Muscle of leg (tissue), 11 donors: Measurements from ENCODE around the gene BIN2. TPM values are rescaled to one million over a fixed set of nuclear protein-coding genes. Genes with fewer than 3 reads are reported as not detected.

Source experiments
- DNase-seq: peaks from one replicate; pipeline ENCODE4 v3.0.0; 2013
- H3K27ac ChIP-seq: one replicate; pipeline ENCODE4 v1.5.1; 2013; ENCODE audit warnings: mild to moderate bottlenecking, low read length, control low read depth
- H3K27me3 ChIP-seq: one replicate; pipeline ENCODE4 v1.6.1; 2013; ENCODE audit warnings: low read length; ENCODE audit not compliant: control insufficient read depth, insufficient read depth
- H3K36me3 ChIP-seq: one replicate; pipeline ENCODE4 v1.6.1; 2013; ENCODE audit warnings: low read length; ENCODE audit not compliant: control insufficient read depth, insufficient read depth
- H3K4me1 ChIP-seq: one replicate; pipeline ENCODE4 v1.6.1; 2013; ENCODE audit warnings: low read length; ENCODE audit not compliant: control insufficient read depth, insufficient read depth
- H3K4me3 ChIP-seq: one replicate; pipeline ENCODE4 v1.5.1; 2013; ENCODE audit warnings: low read length, control low read depth
- H3K9me3 ChIP-seq: replicated peaks from 2 replicates; pipeline ENCODE4 v1.6.1; 2013; ENCODE audit warnings: low read depth, low read length; ENCODE audit not compliant: control insufficient read depth
- WGBS: methylation state at CpG from one replicate; pipeline ENCODE4 v1.1.5; 2013; ENCODE audit warnings: missing lambda C conversion rate; ENCODE audit not compliant: insufficient coverage; 5-methylcytosine and 5-hydroxymethylcytosine counted together
- polyA plus RNA-seq, 8 donors: library from polyadenylated mRNA; unstranded; fragments of 120-200 nt; gene quantifications; one replicate each; pipeline versions ENCODE4 v1.2.1 to v1.2.3, GENCODE V29; 2013; ENCODE audit warnings: inconsistent platforms in 1 of 8, low replicate concordance in 1 of 8; ENCODE audit not compliant: insufficient read length in 8 of 8, insufficient read depth in 1 of 8
- total RNA-seq: library from RNA; stranded (reverse); fragments of 120-200 nt; gene quantifications from one replicate; pipeline ENCODE4 v1.2.4, GENCODE V29; 2013

The BIN2 gene
- total and polyA plus RNA-seq, 9 donors = 1.8 to 3.0 (median 2.6) TPM

GRCh38 chr12:51329742-51330141, 5.8 kb upstream of the BIN2 start:
- no peak overlapping the region for H3K27ac ChIP-seq
- H3K36me3 ChIP-seq = no peaks in the 10 kb centered on the region
- WGBS = 65% methylated on average over 5 of the region's 5 CpGs
- peaks cover 2% of the 10 kb centered on the region for H3K27me3 ChIP-seq
- no peak for DNase-seq
- H3K4me1 ChIP-seq = no peaks in the 10 kb centered on the region
- H3K9me3 ChIP-seq = no peaks in the 10 kb centered on the region
- no peak overlapping the region for H3K4me3 ChIP-seq

- peaks cover 2% of the 10 kb centered on the region for H3K27me3 ChIP-seq
- no peak overlapping the region for H3K4me3 ChIP-seq
- no peaks in the 10 kb centered on the region for H3K36me3 ChIP-seq
- DNase-seq = no peak
- H3K27ac ChIP-seq = no peak overlapping the region
- H3K9me3 ChIP-seq = no peaks in the 10 kb centered on the region
- WGBS = 100% methylated on average over 1 of the region's 4 CpGs
- H3K4me1 ChIP-seq = no peaks in the 10 kb centered on the region
Observed at GRCh38 chr12:51328587-51328986, 4.6 kb upstream of the BIN2 start.

- Histone ChIP-seq H3K4me3 (no peak overlapping the region), H3K27me3 (peaks cover 2% of the 10 kb centered on the region), H3K36me3 (no peaks in the 10 kb centered on the region), H3K27ac (no peak overlapping the region), H3K9me3 (no peaks in the 10 kb centered on the region), H3K4me1 (no peaks in the 10 kb centered on the region)
- peak; percentile 82 for DNase-seq
- 63% methylated on average over 4 of the region's 7 CpGs for WGBS
Observed at GRCh38 chr12:51326698-51327439, 2.9 kb upstream of the BIN2 start.

GRCh38 chr12:51324953-51325352, 979 bp upstream of the BIN2 start:
- H3K27me3 ChIP-seq = peaks cover 2% of the 10 kb centered on the region
- peaks cover 5% of the 10 kb centered on the region for H3K4me1 ChIP-seq
- no peak overlapping the region for H3K4me3 ChIP-seq
- no peak overlapping the region for H3K27ac ChIP-seq
- no peaks in the 10 kb centered on the region for H3K36me3 ChIP-seq
- no peak for DNase-seq
- H3K9me3 ChIP-seq = no peaks in the 10 kb centered on the region
- 88% methylated on average over 3 of the region's 4 CpGs for WGBS

- H3K27ac ChIP-seq = peak overlapping the region; percentile 26
- H3K9me3 ChIP-seq = no peaks in the 10 kb centered on the region
Observed at GRCh38 chr12:51323317-51323960, 535 bp downstream of the BIN2 start.

GRCh38 chr12:51322452-51322851, 1.5 kb downstream of the BIN2 start:
- H3K4me3 ChIP-seq = no peak overlapping the region

More at GRCh38 chr12:51323317-51323960, 535 bp downstream of the BIN2 start:
- Histone ChIP-seq H3K4me1 (peaks cover 5% of the 10 kb centered on the region), H3K36me3 (no peaks in the 10 kb centered on the region), H3K4me3 (peak overlapping the region; percentile 31), H3K27me3 (no peaks in the 10 kb centered on the region)
- 79% methylated on average over 11 of the region's 15 CpGs for WGBS
- DNase-seq = no peak

GRCh38 chr12:51321882-51322281, 2.1 kb downstream of the BIN2 start:
- no peaks in the 10 kb centered on the region for H3K27me3 ChIP-seq
- H3K4me1 ChIP-seq = peaks cover 5% of the 10 kb centered on the region
- H3K36me3 ChIP-seq = no peaks in the 10 kb centered on the region
- no peak overlapping the region for H3K4me3 ChIP-seq
- WGBS = 94% methylated on average over 3 of the region's 3 CpGs
- no peaks in the 10 kb centered on the region for H3K9me3 ChIP-seq
- no peak overlapping the region for H3K27ac ChIP-seq
- DNase-seq = no peak

More at GRCh38 chr12:51322452-51322851, 1.5 kb downstream of the BIN2 start:
- no peaks in the 10 kb centered on the region for H3K27me3 ChIP-seq
- no peaks in the 10 kb centered on the region for H3K36me3 ChIP-seq
- DNase-seq = no peak
- H3K9me3 ChIP-seq = no peaks in the 10 kb centered on the region
- H3K4me1 ChIP-seq = peaks cover 5% of the 10 kb centered on the region
- WGBS = no CpG with 5 or more reads among the region's 5 CpGs
- H3K27ac ChIP-seq = no peak overlapping the region

GRCh38 chr12:51320695-51321320, 3.2 kb downstream of the BIN2 start:
- Histone ChIP-seq H3K27ac (peak overlapping the region; percentile 47), H3K4me3 (no peak overlapping the region), H3K4me1 (peaks cover 5% of the 10 kb centered on the region), H3K36me3 (no peaks in the 10 kb centered on the region), H3K27me3 (no peaks in the 10 kb centered on the region), H3K9me3 (no peaks in the 10 kb centered on the region)
- peak; percentile 80 for DNase-seq
- WGBS = 0% methylated on average over 1 of the region's 3 CpGs

- peak; percentile 35 for DNase-seq
- no peaks in the 10 kb centered on the region for H3K36me3 ChIP-seq
- WGBS = 20% methylated on average over 1 of the region's 4 CpGs
- no peaks in the 10 kb centered on the region for H3K27me3 ChIP-seq
- no peak overlapping the region for H3K4me3 ChIP-seq
- H3K4me1 ChIP-seq = peaks cover 5% of the 10 kb centered on the region
- no peaks in the 10 kb centered on the region for H3K9me3 ChIP-seq
- peak overlapping the region; percentile 47 for H3K27ac ChIP-seq
Observed at GRCh38 chr12:51320311-51320694, 3.7 kb downstream of the BIN2 start.

- DNase-seq = no peak
- no peaks in the 10 kb centered on the region for H3K9me3 ChIP-seq
- no peak overlapping the region for H3K27ac ChIP-seq
- no peak overlapping the region for H3K4me3 ChIP-seq
- H3K36me3 ChIP-seq = no peaks in the 10 kb centered on the region
- WGBS = no CpG with 5 or more reads among the region's 3 CpGs
- H3K4me1 ChIP-seq = peaks cover 5% of the 10 kb centered on the region
- no peaks in the 10 kb centered on the region for H3K27me3 ChIP-seq
Observed at GRCh38 chr12:51318846-51319599, 5.0 kb downstream of the BIN2 start.
